A673 (cell line): ENCODE results near the gene STAG1.

Experiments
- CTCF ChIP-seq: fragments of 300-800, 200-600 bp; sonication (generic); conservative IDR thresholded peaks from 2 replicates; pipeline ENCODE4 v1.5.1; 2017; ENCODE audit warnings: low read depth, mild to moderate bottlenecking, antibody characterized with exemption, low read length, moderate library complexity, mixed read lengths
- EZH2 ChIP-seq: fragments of 200-600 bp; sonication (generic); IDR thresholded peaks from 2 replicates; pipeline ENCODE4 v1.6.1; 2017; ENCODE audit warnings: borderline replicate concordance, low read depth, mild to moderate bottlenecking, mixed read lengths, antibody characterized with exemption, low read length; ENCODE audit not compliant: poor library complexity, severe bottlenecking

- TF ChIP-seq EZH2 (no peak), CTCF (no peak)
Measured at GRCh38 chr3:136708333-136708985, 43.7 kb downstream of the STAG1 start.
